ENCODE measurements around the gene WDR91.

The WDR91 gene

DNA sequence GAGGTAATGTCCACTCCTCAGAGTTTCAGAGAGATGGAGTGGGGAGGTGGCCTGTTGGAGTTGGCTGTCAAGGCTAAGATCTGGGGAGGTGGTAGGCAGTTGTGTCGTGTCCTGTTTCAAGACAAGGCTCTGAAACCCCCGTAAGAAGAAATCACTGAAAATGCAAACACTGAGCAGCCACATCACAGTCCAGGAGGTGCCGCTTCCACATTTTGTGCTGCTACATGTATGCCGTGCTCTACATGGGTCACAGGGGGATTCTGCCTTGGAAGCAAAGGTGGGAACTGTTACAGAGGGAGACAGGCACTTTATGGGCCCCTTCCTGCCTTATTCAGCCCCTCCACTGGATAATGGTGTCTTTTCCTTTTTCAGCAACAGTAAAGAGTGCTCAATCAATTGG is 11.9 kb downstream of the WDR91 start:
- no peak for DNase-seq (ENCODE audit: low read depth in 4 of 4, low spot score in 1 of 4)

DNA sequence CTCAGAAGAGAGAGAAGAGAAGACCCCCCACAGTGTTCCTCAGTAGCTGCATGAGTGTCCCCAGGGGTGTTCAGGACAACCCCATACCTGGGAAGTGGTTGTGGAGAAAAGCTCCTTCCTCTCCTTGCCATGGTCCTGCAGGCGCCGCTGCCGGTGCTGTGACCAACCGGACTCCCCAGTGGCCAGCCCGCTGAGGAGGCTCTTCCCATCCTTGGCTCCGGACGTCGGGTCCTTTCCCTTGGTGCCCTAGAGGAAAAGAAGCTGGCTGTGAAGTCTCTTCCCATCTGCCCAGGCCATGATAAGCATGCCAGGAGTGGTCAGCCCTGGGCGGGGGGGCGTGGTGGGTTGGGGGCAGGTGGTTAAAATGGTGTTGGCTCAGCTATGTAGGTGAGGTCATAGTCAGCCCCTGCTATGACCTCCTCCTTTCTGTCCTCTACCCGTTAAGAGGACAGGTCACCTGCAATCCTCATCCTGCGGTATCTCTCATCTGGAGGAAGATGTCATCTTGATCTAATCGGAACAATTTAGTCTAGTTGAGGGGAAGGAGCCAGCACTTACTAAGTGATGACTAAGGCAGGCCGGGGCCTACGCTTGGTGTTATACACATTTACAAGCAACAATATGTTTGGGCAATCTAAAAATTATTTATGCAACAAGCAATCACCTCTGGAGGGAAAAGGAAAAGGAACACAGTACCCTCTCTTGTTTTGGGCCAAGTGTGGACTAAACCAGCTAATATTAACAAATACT is 13.2 kb downstream of the WDR91 start:
- no peak for DNase-seq (ENCODE audit: low read depth in 4 of 4, low spot score in 1 of 4)

DNA sequence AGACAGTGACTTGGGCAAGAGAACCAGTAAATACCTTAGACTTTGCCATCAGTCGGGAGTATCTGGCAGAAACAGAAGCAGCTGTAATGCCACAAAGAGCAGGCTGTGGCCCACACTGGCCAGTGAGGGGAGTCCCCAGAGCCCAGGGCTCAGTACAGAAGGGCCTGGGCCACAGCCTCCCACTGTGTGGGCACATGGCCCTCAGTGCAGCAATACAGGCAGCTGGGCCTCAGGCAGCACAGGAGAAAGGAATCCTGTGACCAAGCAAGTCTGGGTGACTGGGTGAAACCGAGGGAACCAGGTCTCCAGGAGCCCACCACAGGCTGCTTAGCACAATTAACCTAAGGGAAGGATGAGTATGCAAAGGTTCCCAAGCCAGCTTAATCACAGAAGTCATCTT is 14.0 kb downstream of the WDR91 start:
- DNase-seq (ENCODE audit: low read depth in 4 of 4, low spot score in 1 of 4) = no peak

DNA sequence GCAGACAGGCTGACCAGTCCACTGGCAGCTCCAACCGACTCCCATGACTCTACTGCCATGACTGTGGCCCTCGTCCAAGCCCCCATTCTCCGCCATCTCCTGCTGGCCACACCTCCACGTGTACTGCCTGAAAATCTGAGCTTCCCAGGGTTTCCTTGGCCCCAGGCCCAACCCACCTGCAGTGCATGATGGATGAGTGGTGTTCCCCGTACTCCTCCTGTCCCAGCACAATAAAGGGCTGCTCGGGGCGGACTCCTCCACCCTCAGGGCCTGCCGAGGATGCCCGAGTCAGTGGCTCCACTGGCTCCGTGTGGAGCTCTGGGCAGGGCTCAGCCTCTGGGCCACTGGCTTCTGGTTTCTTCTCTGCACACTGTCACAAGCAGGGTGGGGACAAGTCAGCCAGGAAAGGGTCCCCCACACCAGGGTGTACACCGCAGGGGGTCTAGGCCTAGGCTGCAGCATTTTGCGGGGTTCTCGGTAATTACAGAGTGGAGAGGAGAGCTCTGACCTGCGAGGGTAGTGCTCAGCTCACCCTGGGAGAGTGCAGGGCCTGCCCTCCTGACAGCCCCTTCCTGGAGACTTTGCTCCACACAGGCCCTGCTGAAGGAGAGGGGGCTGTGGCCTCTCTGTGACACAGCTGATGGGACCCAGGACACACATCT is 15.2 kb downstream of the WDR91 start:
- DNase-seq (ENCODE audit: low read depth in 4 of 4, low spot score in 1 of 4) = no peak

DNA sequence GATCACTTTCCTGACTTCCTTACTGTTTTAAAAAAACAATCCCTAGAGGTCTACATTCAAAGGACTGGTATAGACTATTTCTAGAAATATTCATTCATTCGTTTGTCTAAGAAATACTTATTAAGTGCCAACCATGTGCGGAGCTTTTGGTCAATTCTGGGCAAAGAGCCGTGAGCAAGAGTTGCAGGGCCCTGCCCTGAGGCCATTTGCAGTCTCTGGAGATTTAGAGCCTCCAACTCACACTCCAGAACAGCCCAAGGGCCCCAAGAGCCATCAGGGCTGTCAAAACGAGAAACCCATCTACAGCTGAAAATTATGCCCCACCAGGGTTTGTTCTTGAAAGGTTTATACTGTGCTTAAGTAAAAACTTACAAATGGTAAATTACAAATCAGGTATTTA is 16.2 kb downstream of the WDR91 start:
- DNase-seq (ENCODE audit: low read depth in 4 of 4, low spot score in 1 of 4) = no peak

DNA sequence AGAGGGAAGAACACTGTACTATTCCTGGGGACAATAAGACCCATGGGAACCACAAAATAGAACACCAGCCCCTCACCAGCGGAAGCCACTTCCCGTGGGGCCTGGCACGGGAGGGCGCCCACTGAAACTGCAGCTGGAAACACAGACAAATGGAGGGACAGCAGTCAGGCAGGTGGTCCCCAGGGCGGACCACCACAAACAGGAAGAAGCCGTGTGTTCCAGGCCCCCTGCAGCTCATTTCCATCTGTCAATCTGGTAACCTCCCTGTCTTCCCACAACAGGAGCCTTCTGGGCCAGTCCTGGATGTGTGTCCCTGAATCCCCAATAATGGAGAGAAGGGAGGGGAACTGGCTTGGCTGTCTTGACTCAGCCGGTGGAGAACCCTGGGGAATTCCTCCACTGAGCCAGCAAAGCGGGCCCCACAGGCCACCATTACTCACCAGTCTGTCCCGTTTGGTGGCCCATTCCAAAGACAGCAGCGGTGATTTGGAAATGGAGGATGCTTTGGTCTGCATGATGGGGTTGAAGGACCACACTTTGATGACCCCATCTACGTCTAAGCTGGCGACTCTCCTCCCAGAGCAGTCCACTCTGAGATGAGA is 16.7 kb downstream of the WDR91 start:
- DNase-seq (ENCODE audit: low read depth in 4 of 4, low spot score in 1 of 4) = no peak

DNA sequence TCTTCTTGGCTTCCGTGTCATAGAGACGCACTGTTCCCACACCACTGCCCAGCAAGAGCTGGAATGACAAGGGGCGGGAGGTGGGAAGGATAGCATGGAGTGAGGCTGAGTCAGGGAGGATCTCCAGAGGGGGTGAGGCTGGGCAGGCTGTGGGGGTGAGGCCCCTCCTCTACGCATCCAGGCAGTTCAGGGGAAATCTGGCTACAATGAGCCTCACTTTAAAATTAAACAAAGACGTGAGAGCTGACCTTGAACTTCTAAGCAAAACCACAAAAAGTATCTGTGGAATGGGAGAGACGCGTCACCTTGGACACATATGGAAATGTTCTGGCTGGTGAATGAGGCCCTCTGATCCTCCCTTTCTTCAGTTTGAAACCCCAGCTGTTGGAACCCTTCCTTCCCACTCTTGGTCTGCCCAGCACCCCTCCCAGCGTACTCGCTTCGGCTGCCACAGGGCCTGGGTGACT is 17.7 kb downstream of the WDR91 start:
- no peak for DNase-seq (ENCODE audit: low read depth in 4 of 4, low spot score in 1 of 4)

DNA sequence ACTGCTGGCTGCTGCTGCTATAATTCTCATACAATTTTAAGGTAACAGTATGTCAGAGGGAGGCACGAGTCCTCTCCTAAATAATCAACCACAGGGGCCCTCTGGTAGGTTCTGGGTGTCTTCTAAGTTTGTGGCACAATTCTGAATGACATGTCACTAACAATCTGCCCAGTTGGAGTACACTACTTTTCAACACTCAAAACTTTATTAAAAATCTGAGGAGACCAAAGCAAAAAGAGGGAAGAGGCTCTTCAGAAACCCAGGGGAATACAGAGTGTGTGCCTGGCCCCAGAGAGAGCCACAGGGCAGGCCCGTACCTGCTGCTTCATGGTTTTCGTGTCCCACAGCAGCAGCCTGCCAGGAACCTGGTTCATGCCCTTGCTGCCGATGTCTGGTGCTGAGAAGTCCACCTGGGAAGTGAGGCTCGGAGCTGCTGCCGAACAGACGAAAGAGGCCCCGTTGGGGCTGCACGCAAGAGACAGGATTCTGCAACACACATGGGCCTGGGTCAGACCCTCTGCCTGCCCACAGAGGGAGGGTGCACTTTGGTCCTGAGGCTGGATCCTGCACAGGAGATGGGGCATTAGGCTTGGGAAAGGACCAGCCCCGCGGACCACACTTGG is 18.3 kb downstream of the WDR91 start:
- DNase-seq (ENCODE audit: low read depth in 4 of 4, low spot score in 1 of 4) = no peak

DNA sequence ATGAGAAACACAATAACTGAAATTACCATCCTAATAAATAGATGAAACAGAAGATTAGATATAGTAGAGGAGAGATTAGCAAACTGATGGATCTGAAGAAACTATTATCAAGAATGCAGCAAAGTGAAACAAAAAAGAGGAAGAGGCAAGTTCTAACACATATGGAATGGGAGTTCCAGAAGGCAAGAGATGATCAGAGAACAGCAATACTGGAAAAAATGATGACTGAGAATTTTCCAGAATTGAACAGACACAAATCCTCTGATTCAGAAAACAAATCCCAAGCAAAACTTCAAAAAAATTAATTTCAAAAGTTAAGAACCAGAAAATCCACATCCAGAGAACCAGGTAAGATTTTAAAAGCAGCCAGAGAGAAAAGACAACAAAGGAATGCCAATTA is 20.6 kb downstream of the WDR91 start:
- no peak for DNase-seq (ENCODE audit: low read depth in 4 of 4, low spot score in 1 of 4)

DNA sequence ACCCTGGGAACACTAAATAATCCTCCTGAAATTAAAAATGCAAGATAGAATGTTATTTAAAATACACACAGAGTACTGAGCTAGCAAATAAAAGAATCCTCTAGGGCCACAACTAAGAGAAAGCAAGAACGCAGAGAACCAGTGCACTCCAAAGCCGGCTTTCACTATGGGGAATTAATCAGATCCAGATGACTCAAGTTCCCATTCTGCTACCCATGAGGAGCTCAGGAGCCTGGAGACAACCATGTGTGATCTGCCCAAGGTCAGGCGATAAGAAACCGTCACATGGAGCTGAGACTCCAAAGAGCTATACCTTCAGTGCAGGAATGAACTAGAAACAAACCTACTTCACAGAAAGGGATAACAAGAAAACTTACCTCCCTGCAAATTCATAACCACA is 21.4 kb downstream of the WDR91 start:
- no peak for DNase-seq (ENCODE audit: low read depth in 4 of 4, low spot score in 1 of 4)

DNA sequence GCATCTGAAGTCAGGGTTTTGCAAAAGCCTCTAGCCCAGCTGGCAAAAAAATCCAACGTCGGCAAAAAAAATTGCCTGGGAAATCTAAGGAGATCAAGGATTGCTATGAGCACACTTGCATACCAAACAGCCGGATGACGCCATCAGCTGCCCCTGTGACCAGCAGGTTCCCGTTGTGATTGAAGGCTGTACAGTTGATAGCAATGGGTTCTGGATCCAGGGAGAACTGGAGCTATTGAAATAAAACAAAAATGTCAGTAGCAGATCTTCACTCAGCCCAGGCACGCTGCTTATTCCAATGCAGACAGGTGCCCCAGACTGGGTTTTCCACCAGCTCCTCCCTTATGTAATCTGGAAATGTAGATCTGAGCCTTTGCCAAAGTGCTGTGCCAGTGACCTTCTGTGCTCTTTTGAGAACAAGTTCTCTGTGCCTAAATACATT is 22.1 kb downstream of the WDR91 start:
- no peak for DNase-seq (ENCODE audit: low read depth in 4 of 4, low spot score in 1 of 4)

DNA sequence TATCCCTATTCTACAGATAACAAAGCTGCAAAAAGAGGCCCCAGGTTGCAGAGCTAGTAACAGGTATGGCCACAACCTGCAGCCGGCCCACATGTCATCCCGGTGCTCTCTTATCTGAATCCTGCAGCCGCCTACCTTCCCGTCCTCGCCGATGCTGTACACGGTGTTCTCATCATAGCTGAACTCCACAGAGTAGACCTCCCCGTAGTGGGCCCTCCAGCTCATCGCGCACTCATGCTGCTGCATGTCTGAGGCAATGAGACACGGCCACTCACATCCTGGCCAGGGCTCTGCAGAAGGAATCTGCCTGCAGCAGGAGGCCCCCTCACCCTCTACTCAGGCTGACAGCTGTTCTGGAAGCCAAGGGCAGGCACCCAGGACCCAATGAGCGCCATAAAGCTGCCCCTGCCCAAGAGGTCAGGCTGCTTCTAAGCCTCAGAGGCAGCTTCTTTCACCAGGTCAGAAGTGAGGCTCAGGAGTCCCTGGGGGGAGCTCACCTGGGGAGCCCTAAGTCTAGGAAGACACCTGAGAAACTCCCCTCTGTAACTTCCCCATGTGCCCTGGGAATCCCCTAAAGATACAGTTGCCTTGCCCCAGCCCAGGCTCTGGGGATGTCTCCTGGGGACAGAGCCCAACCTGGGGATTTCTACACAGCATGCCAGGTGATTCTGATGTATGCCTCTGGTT is 22.9 kb downstream of the WDR91 start:
- DNase-seq (ENCODE audit: low read depth in 4 of 4, low spot score in 1 of 4) = no peak

DNA sequence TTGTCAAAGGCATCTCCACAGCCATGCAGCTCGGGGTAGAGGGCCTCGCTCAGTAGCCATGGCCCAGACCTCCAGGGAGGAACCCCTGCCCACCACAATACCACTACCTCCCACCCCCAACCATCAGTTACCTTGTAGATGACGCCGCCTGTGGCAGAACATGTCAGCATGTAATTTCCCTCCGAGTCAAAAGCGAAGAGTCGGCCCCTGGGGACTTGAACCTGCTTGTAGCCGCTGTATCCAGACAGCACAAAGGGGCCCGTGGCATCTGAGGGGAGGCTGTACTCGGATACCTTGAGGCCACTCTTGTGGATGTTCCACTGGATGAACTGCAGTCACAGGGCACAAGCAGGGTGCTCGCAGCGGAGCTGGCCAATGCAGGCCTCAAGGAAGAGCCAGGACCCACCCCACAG is 24.5 kb downstream of the WDR91 start:
- no peak for DNase-seq (ENCODE audit: low read depth in 4 of 4, low spot score in 1 of 4)

DNA sequence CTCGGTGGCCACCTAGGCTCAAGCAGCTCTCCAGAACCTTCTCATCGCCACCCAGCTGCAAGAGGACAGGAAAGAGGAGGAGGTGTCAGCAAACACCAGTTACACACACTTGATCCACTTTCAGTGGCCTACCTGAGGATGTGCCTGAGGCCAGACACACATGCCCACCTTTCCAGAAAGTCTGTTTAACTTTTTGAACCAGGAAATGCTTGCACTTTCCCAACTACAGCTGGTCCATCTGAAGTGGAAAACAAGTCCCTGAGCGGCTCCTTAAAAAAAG is 25.1 kb downstream of the WDR91 start:
- no peak for DNase-seq (ENCODE audit: low read depth in 4 of 4, low spot score in 1 of 4)

DNA sequence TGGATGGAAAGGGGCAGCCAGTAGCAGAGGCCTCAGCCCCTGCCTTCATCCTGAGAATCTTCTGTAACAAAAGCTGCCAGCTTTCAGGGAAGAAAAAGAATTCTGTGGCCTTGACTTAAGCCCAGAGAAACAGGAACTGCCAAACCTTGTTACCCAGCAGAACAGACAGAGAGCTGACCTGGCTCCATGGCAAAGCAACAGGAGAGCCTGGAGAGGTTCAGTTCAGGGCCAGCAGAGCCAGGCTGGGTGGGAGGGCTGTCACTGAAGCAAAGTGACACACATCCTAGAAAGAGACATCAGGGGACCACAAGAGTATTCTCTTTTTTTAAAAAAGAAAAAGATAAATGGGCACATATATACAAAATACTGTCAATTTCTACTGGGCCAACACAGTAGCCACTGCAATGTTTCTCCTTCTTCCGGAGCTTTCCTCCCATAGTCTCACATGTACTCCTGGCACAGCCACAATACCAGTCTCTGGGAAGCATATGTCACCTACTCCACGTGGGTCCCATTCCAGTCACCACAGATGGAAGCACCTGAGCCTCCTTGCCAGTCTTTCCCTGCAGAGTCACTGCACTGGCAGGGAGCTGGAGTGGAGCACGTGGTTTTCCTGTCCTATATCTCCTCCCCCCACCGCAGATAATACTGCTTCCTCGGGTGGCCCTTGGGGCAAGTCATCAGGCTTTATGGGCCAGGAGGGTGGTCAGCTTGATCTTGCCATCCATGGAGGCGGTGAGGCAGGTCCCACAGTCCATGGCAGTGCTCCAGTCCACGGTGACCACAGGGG is 25.7 kb downstream of the WDR91 start:
- DNase-seq (ENCODE audit: low read depth in 4 of 4, low spot score in 1 of 4) = no peak

DNA sequence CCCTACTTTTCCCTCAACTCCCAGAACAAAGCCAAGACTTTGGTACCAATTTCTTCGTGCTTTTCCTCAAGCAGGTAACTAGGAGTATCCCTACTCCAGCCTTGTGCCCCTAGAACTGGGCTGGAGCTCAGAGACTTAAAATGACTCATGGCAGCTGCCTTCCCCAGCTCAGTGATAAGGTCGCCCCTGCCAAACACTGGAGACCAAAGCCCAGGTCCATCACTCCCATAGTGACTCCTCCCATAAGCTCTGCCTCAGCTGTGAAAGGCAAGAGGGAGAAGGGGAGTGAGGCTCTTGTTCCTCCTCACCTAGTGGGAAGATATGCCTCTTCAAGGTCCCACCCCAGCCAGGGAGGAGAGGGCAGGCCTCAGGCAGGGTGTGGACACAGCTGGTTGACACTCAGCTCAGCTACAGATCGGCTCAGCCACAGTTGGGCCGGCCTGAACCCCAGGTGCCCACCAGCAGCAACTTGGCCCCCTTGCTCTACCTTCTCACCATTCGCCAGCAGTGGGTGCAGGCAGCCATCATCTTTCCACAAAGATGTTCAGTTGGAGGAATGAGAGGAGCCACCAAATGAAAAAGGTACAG is 27.0 kb downstream of the WDR91 start:
- no peak for DNase-seq (ENCODE audit: low read depth in 4 of 4, low spot score in 1 of 4)

DNA sequence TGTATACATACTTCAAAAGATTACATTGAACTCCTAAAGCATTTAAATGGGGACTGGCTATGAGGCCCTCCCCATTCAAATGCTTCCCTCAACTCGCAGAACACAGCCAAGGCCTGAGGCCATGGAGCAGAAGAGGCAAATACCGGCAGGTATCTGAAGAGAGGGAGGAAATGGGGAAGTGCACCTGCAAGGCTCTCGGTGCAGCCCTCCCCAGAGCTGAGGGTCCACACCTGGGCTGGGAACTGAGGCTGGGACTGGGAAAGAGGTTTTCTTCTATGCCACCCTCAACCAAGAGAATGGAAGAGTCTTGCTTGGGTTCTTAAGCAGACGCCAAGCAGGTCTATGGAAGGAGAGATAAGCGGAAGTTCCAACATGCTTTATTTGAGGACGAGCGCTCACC is 27.8 kb downstream of the WDR91 start:
- DNase-seq (ENCODE audit: low read depth in 4 of 4, low spot score in 1 of 4) = no peak

DNA sequence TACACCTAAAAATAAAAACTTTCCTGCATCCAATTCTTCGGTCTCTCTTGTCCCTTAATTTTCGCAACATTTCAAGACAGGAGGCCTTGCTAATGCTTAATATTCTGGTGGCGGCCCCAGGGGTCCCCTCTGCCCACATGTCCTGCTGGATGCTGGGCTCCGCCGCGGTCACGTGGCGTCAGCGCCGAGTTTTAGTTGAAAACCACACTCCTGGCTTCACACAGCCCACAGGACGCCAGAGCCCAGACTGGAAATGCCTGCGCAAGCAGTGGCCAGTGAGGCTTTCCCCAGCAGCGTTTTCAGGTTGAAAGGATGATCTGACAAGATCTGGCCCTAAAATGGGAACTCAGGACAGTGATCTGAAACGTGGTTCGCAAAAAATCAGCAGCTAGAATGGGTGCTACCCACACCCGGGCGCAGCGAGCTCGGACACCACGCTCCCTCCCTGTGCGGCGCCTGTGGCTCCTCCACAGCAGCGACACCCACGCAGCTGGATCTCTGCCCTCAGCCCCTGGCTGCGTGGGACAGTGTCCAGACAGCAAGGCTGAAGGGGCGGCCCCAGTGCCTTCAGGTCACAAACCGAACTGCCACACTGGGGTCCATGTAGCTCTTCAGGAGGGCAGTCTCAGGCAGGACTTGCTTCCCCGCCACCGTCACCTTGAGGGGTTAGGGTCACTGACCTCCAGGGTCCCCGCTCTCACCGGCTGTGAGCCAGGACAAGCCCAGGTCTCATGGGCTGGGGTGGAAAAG is 29.2 kb downstream of the WDR91 start:
- no peak for DNase-seq (ENCODE audit: low read depth in 4 of 4, low spot score in 1 of 4)

DNA sequence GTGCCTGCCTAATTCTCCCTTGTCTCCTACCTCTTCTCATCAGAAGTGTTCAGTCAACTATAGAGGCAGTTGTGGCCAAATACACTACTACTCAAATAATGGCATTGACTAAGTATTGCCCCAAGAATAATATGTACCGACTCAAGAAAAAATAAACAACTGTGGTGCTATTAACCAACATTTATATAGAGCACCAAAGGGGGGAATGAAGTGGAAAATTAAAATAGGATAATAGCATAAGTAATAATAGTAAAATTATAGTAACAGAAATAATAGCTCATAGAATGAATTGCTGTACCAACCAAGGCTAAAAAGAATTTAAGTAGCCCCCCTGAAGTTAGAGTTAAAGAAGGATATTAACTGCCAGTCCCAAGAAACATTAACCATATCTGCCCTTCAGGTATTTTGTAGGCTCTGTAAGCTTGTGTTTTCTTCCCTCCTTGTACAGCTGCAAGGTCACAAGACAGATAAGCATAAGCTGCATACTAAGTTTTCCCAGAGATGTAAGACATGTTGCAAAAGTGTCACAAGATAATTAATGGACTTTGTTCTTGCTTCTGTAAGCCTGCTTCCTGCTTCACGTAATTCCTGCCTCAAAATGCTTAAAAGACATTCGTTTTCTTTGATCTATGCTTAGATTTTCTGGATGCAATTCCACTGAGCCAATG is 29.9 kb downstream of the WDR91 start:
- no peak for DNase-seq (ENCODE audit: low read depth in 4 of 4, low spot score in 1 of 4)

Data from stimulated activated CD4-positive, alpha-beta T cell treated with anti-CD3 and anti-CD28 coated beads, Interleukin-1b, Interleukin-23, amount 100 ng/mL, for 24 hours (primary cell).